ENCODE results near the gene RAPGEF1. TPM values are rescaled to one million over a fixed set of nuclear protein-coding genes. Genes with fewer than 3 reads are reported as not detected.

The RAPGEF1 gene
- total and polyA plus RNA-seq, 2 of the 13 experiments (the other 11 are each of a cell fraction or from before 2014, with no cell fraction given), result 21.2 to 38.9 TPM

DNA sequence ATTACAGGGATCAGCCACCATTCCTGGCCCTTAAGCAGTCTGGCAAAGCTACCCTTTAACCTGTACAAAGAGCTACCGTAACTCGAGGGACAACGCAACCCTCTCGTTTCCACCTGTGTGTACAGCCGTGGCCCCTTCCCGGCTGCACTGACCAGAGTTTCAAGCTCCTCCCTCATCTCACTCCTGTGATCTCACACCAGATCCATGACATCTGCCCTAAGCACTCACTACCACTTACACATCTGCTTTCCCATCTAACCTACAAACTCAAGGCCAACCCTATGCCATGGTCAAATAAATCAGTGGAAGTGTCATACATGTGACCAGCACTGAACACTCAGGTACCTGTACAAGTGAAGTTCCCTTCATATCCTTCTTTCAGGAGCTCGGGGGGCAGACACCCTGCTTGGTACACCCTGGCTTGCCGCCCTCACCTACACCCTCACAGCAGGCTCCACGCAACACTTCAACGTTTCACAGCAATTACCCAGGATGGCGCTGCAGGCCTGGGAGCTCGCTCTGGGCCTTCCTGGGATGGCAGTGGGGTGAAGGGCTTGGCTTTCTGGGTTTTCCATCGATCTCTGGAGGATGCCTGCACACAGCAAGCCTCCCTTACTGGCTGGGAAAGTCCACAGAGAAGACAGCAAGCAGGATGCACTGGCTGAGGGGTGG lies 132.8 kb downstream of the RAPGEF1 start (continued):
- TF ChIP-seq, protein P1, sequence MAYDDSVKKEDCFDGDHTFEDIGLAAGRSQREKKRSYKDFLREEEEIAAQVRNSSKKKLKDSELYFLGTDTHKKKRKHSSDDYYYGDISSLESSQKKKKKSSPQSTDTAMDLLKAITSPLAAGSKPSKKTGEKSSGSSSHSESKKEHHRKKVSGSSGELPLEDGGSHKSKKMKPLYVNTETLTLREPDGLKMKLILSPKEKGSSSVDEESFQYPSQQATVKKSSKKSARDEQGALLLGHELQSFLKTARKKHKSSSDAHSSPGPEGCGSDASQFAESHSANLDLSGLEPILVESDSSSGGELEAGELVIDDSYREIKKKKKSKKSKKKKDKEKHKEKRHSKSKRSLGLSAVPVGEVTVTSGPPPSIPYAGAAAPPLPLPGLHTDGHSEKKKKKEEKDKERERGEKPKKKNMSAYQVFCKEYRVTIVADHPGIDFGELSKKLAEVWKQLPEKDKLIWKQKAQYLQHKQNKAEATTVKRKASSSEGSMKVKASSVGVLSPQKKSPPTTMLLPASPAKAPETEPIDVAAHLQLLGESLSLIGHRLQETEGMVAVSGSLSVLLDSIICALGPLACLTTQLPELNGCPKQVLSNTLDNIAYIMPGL (CRISPR knock-in tag; IDR thresholded peaks at IDR 0.05; ENCODE audit: borderline replicate concordance in 1 of 2, low read depth in 1 of 2), result no peak
- TF ChIP-seq HNF4A (CRISPR knock-in tag; IDR thresholded peaks at IDR 0.05), result 0 out of 2 replicates have a peak, but pooled peaks have one; percentile 12
- TF ChIP-seq GLI4 (CRISPR knock-in tag; IDR thresholded peaks at IDR 0.05; ENCODE audit: borderline replicate concordance), result 0 out of 2 replicates have a peak, but pooled peaks have one; percentile 4
- no peak for TF ChIP-seq FOXK1 (CRISPR knock-in tag; IDR thresholded peaks at IDR 0.05; ENCODE audit: borderline replicate concordance, low read depth)
- peak; percentile 18; the same call in 1 of the 2 replicates for TF ChIP-seq MIER3 (CRISPR knock-in tag; IDR thresholded peaks at IDR 0.05; ENCODE audit: borderline replicate concordance)
- TF ChIP-seq ISL2 (CRISPR knock-in tag; IDR thresholded peaks at IDR 0.05), result no peak
- TF ChIP-seq TRIM22 (IDR thresholded peaks at IDR 0.05), result no peak
- peak; percentile 58; the same call in 1 of the 2 replicates for TF ChIP-seq TGIF2 (CRISPR knock-in tag; IDR thresholded peaks at IDR 0.05)
- 0 out of 2 replicates have a peak, but pooled peaks have one; percentile 41 for TF ChIP-seq HOXA3 (CRISPR knock-in tag; IDR thresholded peaks at IDR 0.05)
- TF ChIP-seq ZNF644 (CRISPR knock-in tag; IDR thresholded peaks at IDR 0.05; ENCODE audit: low read depth), result no peak
- TF ChIP-seq, protein P2, sequence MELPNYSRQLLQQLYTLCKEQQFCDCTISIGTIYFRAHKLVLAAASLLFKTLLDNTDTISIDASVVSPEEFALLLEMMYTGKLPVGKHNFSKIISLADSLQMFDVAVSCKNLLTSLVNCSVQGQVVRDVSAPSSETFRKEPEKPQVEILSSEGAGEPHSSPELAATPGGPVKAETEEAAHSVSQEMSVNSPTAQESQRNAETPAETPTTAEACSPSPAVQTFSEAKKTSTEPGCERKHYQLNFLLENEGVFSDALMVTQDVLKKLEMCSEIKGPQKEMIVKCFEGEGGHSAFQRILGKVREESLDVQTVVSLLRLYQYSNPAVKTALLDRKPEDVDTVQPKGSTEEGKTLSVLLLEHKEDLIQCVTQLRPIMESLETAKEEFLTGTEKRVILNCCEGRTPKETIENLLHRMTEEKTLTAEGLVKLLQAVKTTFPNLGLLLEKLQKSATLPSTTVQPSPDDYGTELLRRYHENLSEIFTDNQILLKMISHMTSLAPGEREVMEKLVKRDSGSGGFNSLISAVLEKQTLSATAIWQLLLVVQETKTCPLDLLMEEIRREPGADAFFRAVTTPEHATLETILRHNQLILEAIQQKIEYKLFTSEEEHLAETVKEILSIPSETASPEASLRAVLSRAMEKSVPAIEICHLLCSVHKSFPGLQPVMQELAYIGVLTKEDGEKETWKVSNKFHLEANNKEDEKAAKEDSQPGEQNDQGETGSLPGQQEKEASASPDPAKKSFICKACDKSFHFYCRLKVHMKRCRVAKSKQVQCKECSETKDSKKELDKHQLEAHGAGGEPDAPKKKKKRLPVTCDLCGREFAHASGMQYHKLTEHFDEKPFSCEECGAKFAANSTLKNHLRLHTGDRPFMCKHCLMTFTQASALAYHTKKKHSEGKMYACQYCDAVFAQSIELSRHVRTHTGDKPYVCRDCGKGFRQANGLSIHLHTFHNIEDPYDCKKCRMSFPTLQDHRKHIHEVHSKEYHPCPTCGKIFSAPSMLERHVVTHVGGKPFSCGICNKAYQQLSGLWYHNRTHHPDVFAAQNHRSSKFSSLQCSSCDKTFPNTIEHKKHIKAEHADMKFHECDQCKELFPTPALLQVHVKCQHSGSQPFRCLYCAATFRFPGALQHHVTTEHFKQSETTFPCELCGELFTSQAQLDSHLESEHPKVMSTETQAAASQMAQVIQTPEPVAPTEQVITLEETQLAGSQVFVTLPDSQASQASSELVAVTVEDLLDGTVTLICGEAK (IDR thresholded peaks at IDR 0.05), result no peak
- TF ChIP-seq, protein P2 (CRISPR knock-in tag; IDR thresholded peaks at IDR 0.05), result no peak
- TF ChIP-seq AHR (CRISPR knock-in tag; IDR thresholded peaks at IDR 0.05), result no peak
